NCI-H1092 treated with DMSO at 0.1 percent for 48 hours (cell line): ENCODE measurements around the gene ALDH7A1.
"Not testable (repeated sequence)": the region's sequence is repeated elsewhere in the genome, so short reads cannot be mapped to it uniquely, and the experiment has no call there.

Source experiments
- DNase-seq: peaks from one replicate; lab custom pipeline; 2025; lab: John Stamatoyannopoulos, UW

The ALDH7A1 gene

DNA sequence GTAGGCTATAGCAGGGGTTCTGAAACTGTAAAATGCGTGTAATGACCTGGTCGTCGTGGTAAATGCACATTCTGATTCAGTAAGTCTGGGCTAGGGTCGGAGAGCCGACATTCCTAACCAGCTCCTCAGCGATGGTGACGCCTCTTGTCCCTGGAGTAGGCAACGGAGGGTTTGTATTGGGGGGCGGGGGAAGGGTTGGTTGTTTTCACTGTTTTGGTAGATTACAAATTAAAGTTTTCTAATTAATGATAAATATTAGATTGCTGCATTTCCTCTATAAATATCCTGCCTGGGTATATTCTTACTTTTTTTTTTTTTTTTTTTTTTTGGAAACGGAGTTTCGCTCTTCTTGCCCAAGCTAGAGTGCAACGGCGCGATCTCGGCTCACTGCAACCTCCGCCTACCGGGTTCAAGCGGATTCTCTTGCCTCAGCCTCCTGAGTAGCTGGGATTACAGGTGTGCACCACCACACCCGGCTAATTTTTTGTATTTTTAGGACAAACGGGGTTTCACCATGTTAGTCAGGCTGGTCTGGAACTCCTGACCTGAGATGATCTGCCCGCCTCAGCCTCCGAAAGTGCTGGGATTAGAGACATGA, 566 bp upstream of the ALDH7A1 start:
- DNase-seq = no peak

DNA sequence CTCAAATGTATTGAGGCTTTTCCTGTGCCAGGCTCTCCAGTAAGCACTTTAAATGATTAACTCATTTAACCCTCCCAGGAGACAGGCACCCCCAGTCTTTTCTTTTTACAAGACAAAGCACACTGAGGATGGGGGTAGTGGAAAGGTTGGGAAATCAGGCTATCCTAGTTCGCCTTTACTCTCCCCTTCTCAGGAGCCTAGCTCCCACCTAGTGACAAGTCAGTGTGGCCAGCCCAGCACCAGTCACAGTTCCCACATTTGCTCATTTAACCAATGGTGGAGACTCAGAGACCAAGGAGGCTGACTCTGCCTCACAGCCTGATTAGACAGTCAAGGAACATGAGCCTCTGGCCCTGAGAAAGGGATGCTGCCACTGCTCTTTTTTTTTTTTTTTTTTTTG, 3.5 kb downstream of the ALDH7A1 start:
- no peak for DNase-seq

DNA sequence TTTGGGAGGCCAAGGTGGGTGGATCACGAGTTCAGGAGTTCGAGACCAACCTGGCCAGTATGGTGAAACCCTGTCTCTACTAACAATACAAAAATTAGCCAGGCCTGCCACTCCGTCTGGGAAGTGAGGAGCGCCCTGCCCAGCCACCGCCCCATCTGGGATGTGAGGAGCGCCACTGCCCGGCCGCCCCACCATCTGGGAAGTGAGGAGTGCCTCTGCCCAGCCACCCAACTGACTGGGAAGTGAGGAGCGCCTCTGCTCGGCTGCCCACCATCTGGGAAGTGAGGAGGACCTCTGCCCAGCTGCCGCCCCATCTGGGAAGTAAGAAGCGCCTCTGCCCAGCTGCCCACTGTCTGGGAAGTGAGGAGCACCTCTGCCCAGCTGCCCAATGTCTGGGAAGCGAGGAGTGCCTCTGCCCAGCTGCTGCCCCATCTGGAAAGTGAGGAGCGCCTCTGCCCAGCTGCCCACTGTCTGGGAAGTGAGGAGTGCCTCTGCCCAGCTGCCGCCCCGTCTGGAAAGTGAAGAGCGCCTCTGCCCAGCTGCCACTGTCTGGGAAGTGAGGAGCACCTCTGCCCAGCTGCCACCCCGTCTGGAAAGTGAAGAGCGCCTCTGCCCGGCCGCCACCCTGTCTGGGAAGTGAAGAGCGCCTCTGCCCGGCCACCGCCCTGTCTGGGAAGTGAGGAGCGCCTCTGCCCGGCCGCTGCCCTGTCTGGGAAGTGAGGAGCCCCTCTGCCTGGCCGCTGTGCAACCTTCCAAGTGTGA, 5.3 kb downstream of the ALDH7A1 start:
- DNase-seq = no peak

DNA sequence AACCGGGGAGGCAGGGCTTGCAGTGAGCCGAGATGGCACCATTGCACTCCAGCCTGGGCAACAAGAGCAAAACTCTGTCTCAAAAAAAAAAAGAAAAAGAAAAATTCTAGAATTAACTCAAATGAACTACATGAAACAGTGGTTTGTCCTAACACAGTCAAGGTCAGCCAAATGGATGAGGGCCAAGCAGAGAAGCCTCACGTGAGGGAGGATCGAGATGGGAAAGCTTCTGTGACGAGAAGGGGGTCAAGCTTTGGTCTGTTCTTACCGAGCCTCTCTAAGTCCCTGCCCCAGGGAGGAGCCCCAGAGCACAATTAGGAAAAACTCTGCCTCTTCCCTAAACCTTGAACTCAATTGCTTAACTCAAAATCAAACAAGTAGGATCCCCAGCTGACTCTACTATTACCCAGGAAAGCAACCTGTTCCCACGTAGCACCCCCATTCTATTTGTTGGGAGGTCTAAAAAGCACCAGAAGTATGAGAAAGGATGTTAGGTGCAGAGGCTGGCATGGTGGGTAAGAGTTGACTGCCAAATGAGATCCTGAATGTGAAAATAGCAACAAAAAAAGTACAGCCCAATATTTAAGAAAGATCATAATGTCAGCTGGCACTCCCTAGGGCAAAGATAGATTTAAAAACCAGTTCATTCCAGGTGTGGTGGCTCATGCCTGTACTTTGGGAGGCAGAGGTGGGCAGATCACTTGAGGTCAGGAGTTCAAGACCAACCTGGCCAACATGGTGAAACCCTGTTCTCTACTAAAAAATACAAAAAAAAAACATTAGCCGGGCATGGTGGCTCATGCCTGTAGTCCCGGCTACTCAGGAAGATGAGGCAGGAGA, 7.2 kb downstream of the ALDH7A1 start:
- no peak for DNase-seq

DNA sequence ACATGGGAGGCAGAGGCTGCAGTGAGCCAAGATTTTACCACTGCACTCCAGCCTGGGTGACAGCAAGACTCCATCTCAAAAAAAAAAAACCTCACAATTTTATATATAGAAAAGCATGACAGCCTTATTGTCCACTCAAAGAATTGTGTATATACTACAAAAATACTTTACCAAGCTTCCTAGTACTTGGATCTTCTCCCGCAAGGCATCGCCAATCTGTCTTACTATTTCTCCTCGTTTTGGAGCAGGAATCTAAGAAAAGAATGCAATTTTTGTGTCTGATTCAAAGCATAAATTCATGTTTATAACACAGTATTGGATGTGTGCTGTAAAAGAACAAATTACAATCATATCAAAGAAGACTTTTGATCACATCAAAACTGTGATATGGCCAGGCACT, 11.3 kb downstream of the ALDH7A1 start:
- no peak for DNase-seq

DNA sequence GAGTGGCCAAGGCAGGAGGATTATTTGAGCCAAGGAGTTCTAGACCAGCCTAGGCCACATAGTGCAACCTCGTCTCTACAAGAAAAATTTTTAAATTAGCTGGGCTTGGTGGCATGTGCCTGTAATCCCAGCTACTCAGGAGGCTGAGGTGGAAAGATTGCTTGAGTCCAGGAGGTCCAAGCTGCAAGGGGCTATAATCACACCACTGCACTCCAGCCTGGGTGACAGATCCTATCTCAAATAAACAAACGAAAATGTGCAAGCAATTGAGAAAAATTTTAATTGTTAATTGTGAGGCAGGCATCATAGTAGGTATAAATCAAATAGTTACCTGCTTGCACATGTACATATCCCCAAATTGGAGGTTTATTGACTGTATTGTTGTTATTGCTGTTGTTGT, 15.3 kb downstream of the ALDH7A1 start:
- no peak for DNase-seq

DNA sequence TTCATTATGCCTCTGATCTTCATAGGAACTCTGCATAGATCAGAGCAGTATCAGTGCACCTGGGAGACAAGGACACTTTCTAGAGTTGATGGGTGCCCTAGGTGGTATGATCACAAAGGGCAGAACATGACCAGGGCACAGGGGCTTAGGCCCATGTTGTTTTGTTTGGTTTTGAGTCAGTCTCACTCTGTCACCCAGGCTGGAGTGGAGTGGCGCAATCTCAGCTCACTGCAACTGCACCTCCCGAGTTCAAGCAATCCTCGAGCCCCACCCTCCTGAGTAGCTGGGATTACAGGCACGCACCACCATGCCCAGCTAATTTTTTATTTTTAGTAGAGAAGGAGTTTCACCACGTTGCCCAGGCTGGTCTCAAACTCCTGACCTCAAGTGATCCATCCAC, 17.6 kb downstream of the ALDH7A1 start:
- no peak for DNase-seq

DNA sequence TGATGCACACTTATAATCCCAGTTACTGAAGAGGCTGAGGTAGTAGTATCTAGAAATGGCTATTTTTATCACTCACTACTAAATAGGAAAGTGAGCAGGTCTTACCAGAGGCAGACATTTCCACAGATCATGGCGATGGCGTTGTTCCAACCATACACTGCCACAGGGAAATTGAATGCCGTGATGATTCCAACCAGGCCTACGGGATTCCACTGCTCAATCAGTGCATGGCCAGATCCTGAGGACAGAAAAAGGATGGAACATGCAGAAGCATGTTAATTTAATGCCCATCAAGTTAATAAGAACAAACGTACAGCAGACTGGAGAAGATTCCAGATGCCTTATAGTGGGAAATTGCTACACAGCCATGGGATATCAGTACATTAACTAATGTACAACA, 18.0 kb downstream of the ALDH7A1 start:
- DNase-seq = no peak

DNA sequence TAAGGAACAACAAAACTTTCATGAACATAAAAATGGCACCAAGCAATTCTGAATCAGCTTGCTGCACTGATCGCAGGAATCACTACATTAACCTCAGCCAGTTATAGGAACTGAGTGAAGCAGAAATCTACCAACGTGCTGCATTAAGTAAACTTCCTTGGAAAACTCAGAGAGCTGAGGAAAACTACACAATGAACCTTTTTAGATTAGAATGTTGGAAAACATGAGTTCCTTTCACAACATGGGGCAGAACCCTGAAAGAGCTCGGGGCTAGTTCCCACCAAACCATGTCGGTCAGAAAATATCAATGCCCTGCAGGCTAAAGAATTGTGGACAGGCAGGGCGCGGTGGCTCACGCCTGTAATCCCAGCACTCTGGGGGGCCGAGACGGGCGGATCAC, 19.4 kb downstream of the ALDH7A1 start:
- no peak for DNase-seq

DNA sequence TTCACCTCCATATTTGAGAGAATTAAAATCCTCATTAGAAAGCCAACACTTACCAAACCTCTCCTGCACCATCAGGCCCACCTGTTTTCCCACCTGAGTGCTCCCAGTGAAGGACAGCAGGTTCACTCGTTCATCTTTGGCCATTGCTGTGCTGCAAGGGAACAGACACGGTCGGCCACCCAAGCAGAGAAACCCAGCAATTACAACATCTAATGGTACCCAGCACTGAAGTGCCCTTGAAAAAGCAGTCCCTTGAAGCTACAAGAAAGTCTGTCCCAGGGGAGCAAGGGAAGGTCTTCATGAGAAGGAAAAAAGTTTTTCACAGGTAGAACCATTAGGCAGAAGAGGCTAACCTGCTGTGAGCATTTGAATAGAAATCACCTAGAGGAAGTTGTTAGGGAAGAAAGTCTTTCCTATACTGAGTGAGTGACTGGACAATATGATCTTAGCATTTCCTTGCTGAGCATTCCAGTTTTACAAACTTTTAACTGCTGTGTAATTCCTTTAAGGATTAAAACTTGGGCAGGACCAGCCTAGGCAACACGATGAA, 26.7 kb downstream of the ALDH7A1 start:
- no peak for DNase-seq

DNA sequence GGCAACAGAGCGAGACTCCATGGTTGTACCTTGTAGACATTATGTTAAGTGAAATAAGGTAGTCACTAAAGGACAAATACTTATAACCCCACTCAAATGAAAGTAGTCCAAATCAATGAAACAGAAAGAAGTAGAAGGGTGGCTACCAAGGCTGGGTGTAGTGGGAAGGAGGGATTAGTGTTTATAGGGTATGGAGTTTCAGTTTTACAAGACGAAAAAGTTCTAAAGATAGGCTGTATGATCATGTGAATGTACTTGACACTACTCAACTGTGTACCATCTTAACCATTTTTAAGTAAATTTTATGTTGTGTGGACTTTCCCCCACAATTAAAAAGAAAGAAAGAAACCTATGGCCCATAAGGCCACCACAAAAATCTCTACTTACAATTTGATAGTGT, 32.2 kb downstream of the ALDH7A1 start:
- DNase-seq = no peak

DNA sequence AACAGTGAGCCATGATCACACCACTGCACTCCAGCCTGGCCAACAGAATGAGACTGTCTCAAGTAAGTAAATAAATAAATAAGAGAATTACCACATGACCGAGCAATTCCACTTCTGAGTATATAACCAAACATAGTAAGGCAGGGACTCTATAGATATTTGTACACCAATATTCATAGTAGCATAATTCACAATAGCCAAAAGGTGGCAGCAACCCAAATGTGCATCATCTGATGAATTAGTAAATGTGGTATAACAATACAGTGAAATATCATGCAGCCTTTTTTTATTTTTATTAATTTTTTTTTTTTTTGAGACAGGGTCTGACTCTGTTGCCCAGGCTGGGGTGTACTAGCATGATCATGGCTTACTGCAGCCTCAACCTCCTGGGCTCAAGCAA, 33.1 kb downstream of the ALDH7A1 start:
- DNase-seq = no peak

DNA sequence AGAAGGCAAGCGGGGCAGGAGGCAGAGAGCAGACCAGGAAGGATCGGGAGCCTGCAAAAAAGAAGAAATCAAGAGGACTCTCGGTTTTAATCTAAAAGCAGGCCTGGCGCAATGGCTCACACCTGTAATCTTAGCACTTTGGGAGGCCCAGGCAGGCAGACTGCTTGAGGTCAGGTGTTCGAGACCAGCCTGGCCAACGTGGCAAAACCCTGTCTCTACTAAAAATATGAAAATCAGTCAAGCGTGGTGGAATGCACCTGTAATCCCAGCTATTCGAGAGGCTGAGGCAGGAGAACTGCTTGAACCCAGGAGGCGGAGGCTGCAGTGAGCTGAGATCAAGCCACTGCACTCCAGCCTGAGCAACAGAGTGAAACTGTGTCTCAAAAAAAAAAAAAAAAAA, 39.9 kb downstream of the ALDH7A1 start:
- DNase-seq = not testable (repeated sequence)

DNA sequence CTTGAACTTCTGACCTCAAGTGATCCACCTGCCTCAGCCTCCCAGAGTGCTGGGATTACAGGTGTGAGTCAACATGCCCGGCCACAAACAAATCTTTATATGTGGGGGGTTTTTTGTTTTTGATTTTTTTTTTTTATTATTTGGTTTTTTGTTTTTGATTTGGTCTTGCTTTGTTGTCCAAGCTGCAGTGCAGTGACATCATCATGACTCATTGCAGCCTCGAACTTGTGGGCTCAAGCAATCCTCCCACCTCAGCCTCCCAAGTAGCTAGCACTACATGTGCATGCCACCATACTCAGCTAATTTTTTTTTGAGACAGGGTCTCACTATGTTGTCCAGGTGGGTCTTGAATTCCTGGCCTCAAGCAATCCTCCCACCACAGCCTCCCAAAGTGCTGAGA, 42.4 kb downstream of the ALDH7A1 start:
- no peak for DNase-seq

DNA sequence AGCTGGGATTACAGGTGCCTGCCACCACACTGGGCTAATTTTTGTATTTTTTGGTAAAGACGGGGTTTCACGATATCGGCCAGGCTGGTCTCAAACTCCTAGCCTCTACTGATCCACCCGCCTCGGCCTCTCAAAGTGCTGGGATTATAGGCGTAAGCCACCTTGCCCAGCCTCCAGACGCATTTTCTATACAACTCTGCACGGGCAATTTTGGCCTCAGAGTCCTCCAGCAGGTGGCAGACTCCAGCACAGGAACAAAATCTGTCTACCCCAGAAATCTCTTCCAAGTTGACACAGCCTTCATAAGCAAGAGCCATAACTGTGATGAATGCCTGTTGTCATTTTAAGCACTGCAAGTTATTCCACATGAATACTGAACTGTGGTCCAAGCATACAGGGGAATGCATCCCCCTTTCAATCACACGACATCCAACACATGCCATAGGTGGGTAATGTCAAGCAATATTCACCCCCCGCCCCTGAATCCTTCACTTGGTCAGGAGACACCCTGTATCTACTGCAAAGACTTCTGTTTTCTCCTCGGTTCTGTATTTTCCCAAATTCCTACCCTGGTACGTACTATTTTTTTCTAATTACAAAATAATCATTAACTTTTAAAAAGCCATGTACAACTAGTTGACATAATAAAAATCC, 50.8 kb downstream of the ALDH7A1 start:
- DNase-seq = peak; percentile 13

DNA sequence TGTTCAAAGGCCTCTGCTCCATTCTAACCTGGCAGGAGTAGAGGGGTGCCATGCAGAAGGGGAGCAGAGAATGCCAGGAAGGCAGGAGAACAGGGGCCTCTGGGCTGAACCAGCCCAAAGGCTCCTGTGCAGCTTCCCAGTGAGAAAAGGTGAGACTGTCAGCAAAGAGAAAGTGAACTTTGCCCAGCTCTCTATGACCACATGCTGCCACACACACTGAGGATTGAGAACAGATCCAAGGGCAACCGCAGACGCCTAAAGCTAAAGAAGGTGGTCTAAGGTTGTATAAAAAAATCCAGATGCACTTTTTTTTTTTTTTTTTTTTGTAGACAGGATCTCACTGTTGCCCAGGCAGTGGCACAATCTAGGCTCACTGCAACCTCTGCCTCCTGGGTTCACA, 51.4 kb downstream of the ALDH7A1 start:
- DNase-seq = no peak

DNA sequence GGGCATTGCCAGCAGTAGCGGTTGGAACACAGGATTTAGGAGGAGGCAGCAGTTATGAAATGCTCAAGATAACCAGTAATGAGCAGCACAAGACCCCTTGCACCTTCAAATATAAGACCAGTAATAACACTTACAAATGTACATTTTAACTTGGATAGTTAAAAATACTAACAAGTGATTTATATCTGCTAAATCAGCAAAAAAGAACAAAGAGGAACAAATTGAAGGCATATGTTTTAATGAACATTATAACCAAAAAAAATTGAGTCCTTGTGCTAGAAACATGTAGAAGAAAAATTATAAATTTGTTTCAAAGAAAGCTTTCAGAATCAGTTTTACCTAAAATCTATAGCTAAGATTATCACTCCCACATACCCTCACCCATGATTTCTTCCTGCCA, 52.0 kb downstream of the ALDH7A1 start:
- no peak for DNase-seq

DNA sequence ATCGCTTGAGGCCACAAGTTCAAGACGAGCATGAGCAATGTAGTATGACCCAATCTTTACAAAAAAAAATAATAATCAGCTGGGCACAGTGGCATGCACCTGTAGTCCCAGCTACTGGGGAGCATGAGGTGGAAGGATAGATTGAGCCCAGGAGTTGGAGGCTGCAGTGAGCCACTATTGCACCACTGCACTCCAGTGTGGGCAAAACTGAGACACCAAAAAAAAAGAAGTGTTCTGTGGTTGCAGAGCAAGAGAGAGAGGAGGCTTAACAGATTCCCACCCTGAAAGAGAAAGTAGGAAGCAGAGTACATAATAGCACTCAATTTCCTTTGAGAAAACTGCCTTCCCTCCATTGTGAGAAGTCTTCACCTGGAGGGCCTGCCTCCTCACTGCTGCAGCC, 52.6 kb downstream of the ALDH7A1 start:
- no peak for DNase-seq

DNA sequence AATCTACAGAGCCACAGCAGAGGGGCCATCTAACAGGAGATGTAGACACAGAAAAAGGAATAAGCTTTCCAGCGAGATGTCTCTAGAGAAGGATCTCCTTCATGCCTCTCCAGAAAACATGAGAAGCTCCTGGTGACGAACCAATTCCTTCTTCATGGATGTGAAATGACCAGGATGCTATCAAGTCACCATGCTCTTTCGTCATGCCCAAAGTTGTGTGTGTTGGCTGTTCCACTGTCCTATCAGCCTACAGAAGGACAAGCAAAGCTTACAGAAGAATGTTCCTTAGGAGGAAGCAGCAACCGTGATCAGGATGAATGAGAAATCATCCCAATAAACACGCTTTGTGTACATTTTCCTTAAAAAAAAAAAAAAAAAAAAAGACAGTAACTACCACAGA, 54.4 kb downstream of the ALDH7A1 start:
- DNase-seq = no peak

DNA sequence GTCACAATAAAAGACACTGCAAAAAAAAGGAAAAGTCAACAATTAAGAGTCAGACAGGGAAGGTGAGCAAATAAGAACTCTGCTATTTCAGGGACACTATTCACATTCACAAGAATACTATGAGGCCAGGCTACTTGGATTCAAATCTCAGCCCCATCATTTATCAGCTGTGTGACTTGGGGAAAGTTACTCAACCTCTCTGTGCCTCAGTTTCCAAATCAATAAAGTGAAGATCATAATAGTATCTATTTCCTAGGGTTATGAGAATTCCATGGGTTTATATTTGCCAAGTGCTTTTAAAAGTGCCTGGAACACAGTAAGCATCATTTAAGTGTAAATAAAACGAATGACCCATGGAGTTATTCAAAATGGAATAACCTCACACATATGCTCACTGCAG, 56.4 kb downstream of the ALDH7A1 start:
- no peak for DNase-seq

DNA sequence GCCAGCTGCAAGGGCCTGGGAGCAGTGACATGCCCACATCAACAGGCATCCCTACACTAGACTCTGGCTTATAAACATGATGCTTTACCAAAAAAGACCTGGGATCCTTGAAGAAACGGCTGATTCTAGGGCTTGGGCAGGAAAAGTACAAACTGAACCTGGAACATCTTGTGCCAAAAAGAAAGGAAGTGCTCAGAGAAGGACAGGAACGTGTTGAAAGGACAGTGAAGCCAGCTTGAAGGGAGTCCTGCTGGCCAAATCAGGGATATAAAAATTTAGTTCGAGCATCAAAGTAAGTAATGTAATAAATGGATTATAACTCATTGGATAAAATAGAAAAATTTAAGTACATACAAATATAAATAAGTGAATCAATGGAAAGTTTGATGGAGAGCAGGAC, 58.1 kb downstream of the ALDH7A1 start:
- DNase-seq = no peak

DNA sequence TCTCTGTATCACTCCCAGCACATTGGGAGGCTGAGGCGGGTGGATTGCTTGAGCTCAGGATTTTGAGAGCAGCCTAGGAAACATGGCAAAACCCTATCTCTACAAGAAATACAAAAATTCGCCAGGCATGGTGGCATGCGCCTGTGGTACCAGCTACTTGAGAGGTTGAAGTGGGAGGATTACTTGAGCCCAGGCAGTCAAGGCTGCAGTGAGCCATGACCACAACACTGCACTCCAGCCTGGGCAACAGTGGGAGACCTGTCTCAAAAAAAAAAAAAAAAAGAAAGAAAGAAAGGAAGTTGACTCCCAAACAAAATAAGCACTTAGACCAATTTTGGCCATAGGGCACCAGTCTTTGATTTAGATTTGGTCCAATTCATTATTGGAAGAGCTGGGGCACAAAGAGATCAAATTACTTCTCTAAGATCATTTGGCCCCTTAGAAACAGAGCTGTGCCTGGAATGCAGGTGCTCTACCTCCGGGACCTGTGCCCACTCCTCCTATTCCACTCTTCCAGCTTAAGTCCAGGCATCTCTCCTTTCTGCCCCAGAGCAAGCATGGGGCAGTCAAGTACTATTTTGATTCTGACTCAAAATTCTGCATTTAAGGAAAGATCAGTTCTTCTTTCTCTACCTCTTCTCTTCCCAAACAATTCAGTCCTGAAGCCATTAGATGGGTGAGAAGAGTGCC, 59.0 kb downstream of the ALDH7A1 start:
- DNase-seq = no peak
